DOHH2 (cell line): Measurements from ENCODE around the gene RBM33.
"Not testable (repeated sequence)": the region's sequence is repeated elsewhere in the genome, so short reads cannot be mapped to it uniquely, and the experiment has no call there.

Experiments
- H3F3A ChIP-seq: fragments of 200-600 bp; sonication (generic), shearing (Covaris generic); 2 replicates; pipeline ENCODE4 v1.6.0; 2016; ENCODE audit warnings: antibody characterized with exemption, mild to moderate bottlenecking; ENCODE audit not compliant: control insufficient read depth, insufficient read depth
- H3K27ac ChIP-seq: fragments of 200-600 bp; sonication (generic); 2 replicates; pipeline ENCODE4 v1.5.1; 2014; ENCODE audit warnings: low read depth, mild to moderate bottlenecking, low read length, moderate library complexity
- H3K27me3 ChIP-seq: fragments of 200-600 bp; sonication (generic); 2 replicates; pipeline ENCODE4 v1.6.1; 2014; ENCODE audit warnings: mild to moderate bottlenecking, low read length, mixed read lengths; ENCODE audit not compliant: control insufficient read depth
- H3K36me3 ChIP-seq: fragments of 200-600 bp; sonication (generic); 2 replicates; pipeline ENCODE4 v1.6.1; 2014; ENCODE audit warnings: mild to moderate bottlenecking, low read length, moderate library complexity, mixed read lengths; ENCODE audit not compliant: control insufficient read depth
- H3K4me1 ChIP-seq: fragments of 200-600 bp; sonication (generic); 2 replicates; pipeline ENCODE4 v1.6.1; 2014; ENCODE audit warnings: mild to moderate bottlenecking, low read length, mixed read lengths; ENCODE audit not compliant: control insufficient read depth
- H3K4me2 ChIP-seq: fragments of 200-600 bp; sonication (generic); 2 replicates; pipeline ENCODE4 v1.6.0; 2014; ENCODE audit warnings: mild to moderate bottlenecking, low read length, moderate library complexity
- H3K4me3 ChIP-seq: fragments of 200-600 bp; sonication (generic); 2 replicates; pipeline ENCODE4 v1.5.1; 2014; ENCODE audit warnings: mild to moderate bottlenecking, low read length, mixed read lengths
- H3K79me2 ChIP-seq: fragments of 200-600 bp; sonication (generic); 2 replicates; pipeline ENCODE4 v1.6.1; 2014; ENCODE audit warnings: mild to moderate bottlenecking, low read length, mixed read lengths; ENCODE audit not compliant: control insufficient read depth
- H3K9me2 ChIP-seq: fragments of 200-600 bp; sonication (generic); replicated peaks from 2 replicates; pipeline ENCODE4 v1.6.1; 2014; ENCODE audit warnings: mild to moderate bottlenecking, low read length, mixed read lengths; ENCODE audit not compliant: control insufficient read depth
- H3K9me3 ChIP-seq: fragments of 200-600 bp; sonication (generic); 2 replicates; pipeline ENCODE4 v1.6.1; 2014; ENCODE audit warnings: antibody characterized with exemption, low read length, mixed read lengths; ENCODE audit not compliant: control insufficient read depth, insufficient read depth
- H4K20me1 ChIP-seq: fragments of 200-600 bp; sonication (generic); 2 replicates; pipeline ENCODE4 v1.6.0; 2014; ENCODE audit warnings: low read depth, mild to moderate bottlenecking, antibody characterized with exemption, low read length, moderate library complexity; ENCODE audit not compliant: control insufficient read depth, insufficient read depth
- CTCF ChIP-seq: fragments of 200-600 bp; sonication (generic); IDR thresholded peaks from one replicate; pipeline ENCODE4 v1.5.1; 2014; ENCODE audit warnings: antibody characterized with exemption, mild to moderate bottlenecking, low read depth, low read length; ENCODE audit not compliant: poor library complexity, severe bottlenecking
- EZH2phosphoT487 ChIP-seq: fragments of 200-600 bp; sonication (generic); IDR thresholded peaks from 2 replicates; pipeline ENCODE4 v1.6.1; 2017; ENCODE audit warnings: borderline replicate concordance, mild to moderate bottlenecking, antibody characterized with exemption, low read length, moderate library complexity, mixed read lengths

The RBM33 gene

GRCh38 chr7:155688237-155688636, 43.8 kb downstream of the RBM33 start:
- H3K9me2 ChIP-seq, H3K4me3 ChIP-seq, H3K4me1 ChIP-seq, H3K27me3 ChIP-seq, H3K4me2 ChIP-seq, H4K20me1 ChIP-seq, H3K27ac ChIP-seq, H3F3A ChIP-seq: not testable (repeated sequence)
- H3K36me3 ChIP-seq, result peaks cover 46% of the 10 kb centered on the region
- H3K9me3 ChIP-seq, result peaks cover 15% of the 10 kb centered on the region; the same call in 1 of the 2 replicates
- H3K79me2 ChIP-seq, result peaks cover 87% of the 10 kb centered on the region

- not testable (repeated sequence) for H3K27ac ChIP-seq, H3K9me2 ChIP-seq, H3K4me3 ChIP-seq, H4K20me1 ChIP-seq, H3F3A ChIP-seq, H3K27me3 ChIP-seq, H3K4me1 ChIP-seq, H3K9me3 ChIP-seq, H3K4me2 ChIP-seq
- Histone ChIP-seq H3K36me3 (peaks cover 34% of the 10 kb centered on the region), H3K79me2 (peaks cover 87% of the 10 kb centered on the region)
Measured at GRCh38 chr7:155690655-155691054, 46.2 kb downstream of the RBM33 start.

GRCh38 chr7:155692317-155692716, 47.9 kb downstream of the RBM33 start:
- no peak overlapping the region for H3K27ac ChIP-seq
- H3K36me3 ChIP-seq, result peaks cover 41% of the 10 kb centered on the region
- no peak overlapping the region for H3K4me2 ChIP-seq
- no peaks in the 10 kb centered on the region for H3K9me2 ChIP-seq
- peaks cover 90% of the 10 kb centered on the region for H3K79me2 ChIP-seq
- H3F3A ChIP-seq, result no peaks in the 10 kb centered on the region
- TF ChIP-seq EZH2phosphoT487, result no peak
- TF ChIP-seq CTCF, result no peak
- no peak overlapping the region for H3K4me3 ChIP-seq
- H4K20me1 ChIP-seq, result 0 out of 2 replicates have a peak, but pooled peaks cover 19% of the 10 kb centered on the region
- H3K9me3 ChIP-seq, result no peaks in the 10 kb centered on the region
- no peaks in the 10 kb centered on the region for H3K27me3 ChIP-seq
- H3K4me1 ChIP-seq, result peaks cover 4% of the 10 kb centered on the region; the same call in 1 of the 2 replicates

GRCh38 chr7:155693826-155694225, 49.4 kb downstream of the RBM33 start:
- Histone ChIP-seq H3K4me3 (no peak overlapping the region), H3K4me2 (no peak overlapping the region), H3K27ac (no peak overlapping the region), H3K27me3 (no peaks in the 10 kb centered on the region), H3K9me3 (no peaks in the 10 kb centered on the region), H3K9me2 (no peaks in the 10 kb centered on the region), H3F3A (no peaks in the 10 kb centered on the region), H3K36me3 (peaks cover 46% of the 10 kb centered on the region), H3K4me1 (peaks cover 4% of the 10 kb centered on the region; the same call in 1 of the 2 replicates), H3K79me2 (peaks cover 93% of the 10 kb centered on the region), H4K20me1 (0 out of 2 replicates have a peak, but pooled peaks cover 19% of the 10 kb centered on the region)
- no peak for TF ChIP-seq EZH2phosphoT487
- no peak for TF ChIP-seq CTCF
